Right kidney (tissue), 1 donor: ENCODE results near the gene RNF2.
"Not testable (repeated sequence)": the region's sequence is repeated elsewhere in the genome, so short reads cannot be mapped to it uniquely, and the experiment has no call there.

Experiments
- DNase-seq: peaks from one replicate; pipeline ENCODE4 v3.0.0-alpha.2; 2016

Gene RNF2

DNA sequence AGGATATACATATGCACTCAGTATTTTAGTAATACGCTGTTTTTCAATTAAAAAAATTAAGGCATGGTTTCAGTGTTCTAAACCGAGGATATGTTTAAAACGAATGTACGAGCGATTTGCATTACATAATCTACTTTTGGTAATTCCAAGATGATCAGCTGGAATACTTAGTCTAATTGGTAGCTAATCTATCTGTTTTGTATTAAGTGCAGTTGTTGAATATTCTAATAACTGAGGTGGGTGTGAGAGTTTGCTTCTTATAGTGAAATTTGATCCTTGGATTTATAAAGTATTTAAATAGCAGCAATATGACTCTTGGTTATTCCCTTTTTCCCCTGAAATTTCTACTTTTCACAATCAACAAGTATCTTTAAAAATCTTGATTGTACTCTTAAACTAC is 1.3 kb downstream of the RNF2 start:
- DNase-seq, result no peak

DNA sequence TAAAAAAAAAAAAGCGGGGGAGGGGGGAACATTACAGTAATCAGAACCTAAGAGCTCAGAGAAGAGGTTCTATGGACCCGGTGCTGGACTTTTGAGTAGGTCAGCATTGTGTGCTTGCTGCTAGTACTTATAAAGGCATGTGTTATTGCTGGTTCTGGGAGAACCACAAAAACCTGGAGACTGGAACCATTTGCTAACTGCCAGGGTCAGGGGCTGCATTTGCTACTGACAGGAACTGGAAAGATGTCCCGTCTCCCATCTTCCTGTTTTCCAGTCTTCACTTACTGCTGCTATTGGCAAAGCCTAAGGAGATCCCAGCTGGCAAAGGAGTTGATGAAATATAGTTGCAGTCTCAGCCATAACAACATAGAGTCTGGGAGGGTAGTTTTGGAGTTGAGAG is 4.3 kb downstream of the RNF2 start:
- DNase-seq, result no peak

- DNase-seq, result no peak
Measured at GRCh38 chr1:185050823-185051451, 5.6 kb downstream of the RNF2 start.

DNA sequence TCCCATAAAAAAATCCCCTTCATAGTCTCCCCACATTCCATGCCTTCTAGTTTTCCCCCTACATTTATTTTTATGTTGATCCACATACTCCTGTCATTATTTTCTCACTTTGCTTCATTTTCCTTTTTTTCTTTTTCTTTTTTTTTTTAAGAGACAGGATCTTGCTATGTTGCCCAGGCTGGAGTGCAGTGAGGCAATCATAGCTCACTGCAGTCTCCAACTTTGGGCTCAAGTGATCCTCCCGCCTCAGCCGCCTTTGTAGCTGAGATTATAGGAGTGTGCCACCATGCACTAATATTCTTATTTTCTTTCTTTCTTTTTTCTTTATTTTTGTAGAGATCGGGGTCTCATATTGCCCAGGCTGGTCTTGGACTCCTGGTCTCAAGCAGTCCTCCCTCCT is 7.8 kb downstream of the RNF2 start:
- DNase-seq, result no peak

- DNase-seq, result no peak
Measured at GRCh38 chr1:185054365-185055060, 9.2 kb downstream of the RNF2 start.

GRCh38 chr1:185058110-185058509 is 12.8 kb downstream of the RNF2 start:
- no peak for DNase-seq

- DNase-seq, result no peak
Measured at GRCh38 chr1:185058876-185059275, 13.5 kb downstream of the RNF2 start.

DNA sequence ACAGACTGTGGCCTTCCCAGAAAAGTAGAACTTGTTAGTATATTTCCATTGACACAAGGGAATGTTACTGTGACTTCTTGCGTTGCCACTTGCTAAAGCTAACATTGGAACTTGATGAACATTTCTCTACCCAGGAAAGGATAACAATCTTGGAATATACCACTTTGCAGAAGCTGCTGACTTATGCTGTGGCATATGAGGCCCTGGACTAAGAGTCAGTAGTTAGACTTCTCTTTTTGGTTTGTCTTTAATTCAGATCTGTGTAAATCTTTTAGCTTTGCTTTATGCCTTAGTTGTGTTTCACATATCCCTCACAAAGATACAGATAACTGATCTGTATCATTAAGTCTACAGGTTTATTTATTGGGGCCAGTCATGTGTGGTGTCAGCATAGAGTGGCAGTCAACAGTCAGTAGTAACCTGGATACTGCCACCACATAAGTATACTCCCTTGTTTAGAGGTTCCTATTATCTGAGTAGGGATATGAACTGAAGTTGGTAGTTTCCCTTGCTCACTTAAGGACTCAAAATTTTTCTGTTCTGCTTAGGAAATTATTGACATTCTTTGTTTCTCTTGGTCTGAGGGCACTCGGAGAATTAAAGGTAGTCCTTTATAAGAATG is 14.7 kb downstream of the RNF2 start:
- DNase-seq, result no peak

GRCh38 chr1:185062710-185063370 is 17.5 kb downstream of the RNF2 start:
- no peak for DNase-seq

GRCh38 chr1:185063719-185064118 is 18.4 kb downstream of the RNF2 start:
- no peak for DNase-seq

GRCh38 chr1:185065006-185065405 is 19.6 kb downstream of the RNF2 start:
- not testable (repeated sequence) for DNase-seq

DNA sequence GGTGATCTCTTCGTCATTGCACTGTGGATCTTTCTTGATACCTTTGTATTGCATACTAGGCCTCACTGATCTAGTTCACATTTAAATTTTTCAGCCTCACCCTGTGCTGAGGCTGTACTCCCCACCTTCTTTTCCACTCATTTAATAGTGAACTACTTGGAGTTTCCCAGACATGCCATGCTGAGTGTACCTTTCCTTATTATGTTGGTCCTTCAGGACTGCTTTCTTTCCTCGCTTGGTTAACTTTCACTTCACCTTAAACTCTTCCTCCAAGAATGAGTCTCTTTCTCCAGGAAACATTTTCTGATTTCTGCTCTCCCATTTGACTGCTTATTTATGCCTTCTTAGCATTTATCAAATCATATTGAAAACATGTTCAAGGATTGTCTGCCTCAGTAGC is 20.8 kb downstream of the RNF2 start:
- no peak for DNase-seq

GRCh38 chr1:185068341-185068740 is 23.0 kb downstream of the RNF2 start:
- DNase-seq, result no peak

- DNase-seq, result no peak
Measured at GRCh38 chr1:185069202-185069772, 23.9 kb downstream of the RNF2 start.

GRCh38 chr1:185070051-185070450 is 24.7 kb downstream of the RNF2 start:
- no peak for DNase-seq

DNA sequence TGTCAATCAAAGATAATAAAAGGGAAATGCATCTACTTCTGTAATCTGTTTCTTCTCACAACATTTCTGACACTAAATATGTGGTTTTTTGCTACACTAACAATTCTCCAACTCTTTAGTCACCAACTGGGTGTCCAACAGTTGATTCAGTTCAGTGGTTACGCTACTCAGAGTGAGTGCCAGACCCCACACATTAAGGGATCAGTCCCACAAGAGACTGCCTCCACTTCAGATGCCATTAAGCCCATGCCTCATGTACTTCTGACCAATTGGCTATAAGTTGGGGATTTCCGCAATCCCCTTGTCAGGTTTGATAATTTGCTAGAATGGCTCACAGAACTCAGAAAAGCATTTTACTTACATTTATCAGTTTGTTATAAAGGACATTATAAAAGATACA is 28.4 kb downstream of the RNF2 start:
- DNase-seq, result no peak

- no peak for DNase-seq
Measured at GRCh38 chr1:185074307-185074706, 28.9 kb downstream of the RNF2 start.

- DNase-seq, result no peak
Measured at GRCh38 chr1:185075476-185075875, 30.1 kb downstream of the RNF2 start.

GRCh38 chr1:185077374-185077773 is 32.0 kb downstream of the RNF2 start:
- no peak for DNase-seq

- DNase-seq, result no peak
Measured at GRCh38 chr1:185080422-185080821, 35.1 kb downstream of the RNF2 start.

DNA sequence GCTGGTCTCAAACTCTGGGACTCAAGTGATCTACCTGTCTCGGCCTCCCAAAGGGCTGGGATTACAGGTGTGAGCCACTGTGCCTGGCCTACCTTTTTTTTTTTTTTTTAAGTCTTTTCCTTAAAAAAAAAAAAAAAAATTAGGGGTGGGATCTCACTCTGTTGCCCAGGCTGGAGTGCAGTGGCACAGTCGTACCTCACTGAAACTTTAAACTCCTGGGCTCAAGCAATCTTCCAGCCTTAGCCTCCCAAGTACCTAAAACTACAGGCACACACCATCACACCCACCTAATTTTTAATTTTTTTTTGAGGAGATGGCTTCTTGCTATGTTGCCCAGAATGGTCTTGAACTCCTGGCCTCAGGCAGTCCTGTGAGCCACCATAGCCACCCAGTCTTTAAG is 38.5 kb downstream of the RNF2 start:
- DNase-seq, result no peak

DNA sequence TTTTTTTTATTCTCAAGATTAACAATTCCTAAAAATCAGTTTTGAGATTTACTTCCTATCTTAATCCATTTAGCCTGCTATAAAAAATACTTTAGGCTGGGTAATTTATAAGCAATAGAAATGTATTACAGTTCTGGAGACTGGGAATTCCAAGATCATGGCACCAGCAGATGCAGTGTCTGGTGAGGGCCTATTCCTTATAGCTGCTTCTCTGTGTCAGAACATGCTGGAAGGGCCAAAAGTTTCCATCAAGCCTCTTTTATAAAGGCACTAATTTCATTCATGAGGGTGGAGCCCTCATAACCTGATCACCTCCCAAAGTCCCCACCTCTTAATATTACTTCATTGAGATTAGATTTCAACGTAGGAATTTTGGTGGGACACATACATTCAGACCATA is 41.7 kb downstream of the RNF2 start:
- no peak for DNase-seq

DNA sequence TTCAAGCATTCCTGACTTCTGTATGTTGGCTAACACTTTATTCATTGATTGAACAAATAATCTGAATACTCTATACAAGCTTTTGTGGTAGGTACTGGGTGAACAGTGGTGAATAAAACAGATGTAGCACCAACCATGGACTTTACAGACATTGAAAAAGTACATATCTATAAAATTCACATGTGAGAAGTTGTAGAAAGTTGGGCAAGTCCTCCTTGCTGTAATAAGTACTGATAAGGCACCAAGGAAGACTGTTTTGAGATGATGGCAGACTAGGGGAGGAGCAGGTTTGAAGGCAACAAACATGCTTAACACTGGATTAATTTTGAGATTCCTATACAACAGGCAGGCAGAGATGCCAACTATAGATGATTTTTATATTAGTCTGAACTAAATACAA is 42.4 kb downstream of the RNF2 start:
- no peak for DNase-seq
